CD4-positive, alpha-beta T cell treated with Interleukin-15 for 1 hour (primary cell): Measurements from ENCODE around the gene EEF2K.

ENCODE experiments used
- DNase-seq: peaks from one replicate; pipeline ENCODE4 v3.0.0-alpha.2; 2020

The EEF2K gene

DNA sequence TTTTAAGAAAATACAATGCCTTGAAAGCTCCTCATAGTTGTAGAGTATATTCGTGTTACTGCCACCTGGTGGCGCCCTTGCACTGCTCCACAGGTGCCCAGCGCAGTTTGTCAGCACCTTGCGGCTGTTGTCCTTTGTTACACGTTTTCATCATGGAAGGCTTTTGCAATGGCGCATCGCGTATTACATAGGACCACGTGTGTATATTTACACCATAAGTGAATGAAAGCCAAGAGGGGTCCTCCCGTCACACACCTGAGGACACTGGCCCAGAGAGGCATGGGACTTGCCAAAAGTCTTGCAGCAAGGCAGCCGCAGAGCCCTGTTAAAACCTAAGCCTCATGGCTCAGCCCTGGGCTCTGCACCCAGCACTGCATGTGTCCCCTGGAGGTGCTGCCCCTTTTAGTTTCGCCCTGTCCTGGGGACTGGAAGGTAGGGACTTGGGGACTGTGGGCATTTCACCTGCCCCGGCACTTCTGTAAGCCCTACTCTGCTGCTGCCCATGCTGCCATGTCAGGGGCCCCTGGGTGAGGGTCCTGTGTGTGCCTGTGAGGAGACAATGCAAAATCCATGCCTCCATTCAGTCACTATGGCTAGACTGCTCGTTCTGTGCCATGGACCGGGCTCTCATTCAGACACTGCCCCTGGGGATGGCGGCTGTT lies 115.4 kb downstream of the EEF2K start:
- DNase-seq: peak; percentile 72

DNA sequence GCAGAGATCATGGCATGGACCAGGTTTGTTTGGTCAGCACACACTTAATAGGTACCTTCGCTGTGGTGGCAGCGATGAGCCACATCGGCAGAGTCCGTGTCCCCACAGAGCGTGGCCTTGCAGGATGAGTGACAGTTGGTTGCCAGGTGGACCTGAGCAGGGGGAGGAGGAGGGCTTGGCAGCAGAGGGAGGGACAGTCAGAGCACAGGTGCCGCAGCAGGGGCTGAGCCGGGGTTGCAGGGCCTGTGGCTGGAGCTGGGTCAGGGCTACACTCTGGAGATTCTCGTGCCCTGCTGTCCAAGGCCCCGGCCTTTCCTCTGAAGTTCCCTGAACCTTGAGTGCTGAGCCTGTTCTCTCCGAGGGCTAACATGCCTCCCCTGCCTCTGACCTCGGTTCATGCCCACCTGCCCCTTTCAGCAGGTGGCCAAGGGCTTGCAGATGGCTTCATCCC lies 116.0 kb downstream of the EEF2K start:
- no peak for DNase-seq

DNA sequence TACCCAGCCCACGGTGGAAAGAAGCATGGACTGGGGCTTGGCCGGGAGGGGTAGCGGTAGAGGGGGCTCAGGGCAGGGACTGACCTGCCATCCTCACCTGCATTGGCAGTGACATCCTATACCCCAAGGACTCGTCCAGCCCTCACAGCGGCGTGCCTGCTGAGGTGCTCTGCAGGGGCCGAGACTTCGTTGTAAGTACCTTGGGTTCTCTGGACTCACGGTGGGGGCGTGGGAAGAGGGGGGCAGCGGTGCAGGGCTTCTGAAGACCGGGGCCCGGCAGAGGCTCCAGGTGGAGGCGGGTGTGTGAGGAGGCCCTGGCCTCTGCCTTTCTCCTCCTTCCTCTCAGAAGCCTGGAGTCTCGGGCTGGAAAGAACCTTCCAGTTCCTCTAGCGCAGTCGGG lies 116.7 kb downstream of the EEF2K start:
- DNase-seq: no peak

DNA sequence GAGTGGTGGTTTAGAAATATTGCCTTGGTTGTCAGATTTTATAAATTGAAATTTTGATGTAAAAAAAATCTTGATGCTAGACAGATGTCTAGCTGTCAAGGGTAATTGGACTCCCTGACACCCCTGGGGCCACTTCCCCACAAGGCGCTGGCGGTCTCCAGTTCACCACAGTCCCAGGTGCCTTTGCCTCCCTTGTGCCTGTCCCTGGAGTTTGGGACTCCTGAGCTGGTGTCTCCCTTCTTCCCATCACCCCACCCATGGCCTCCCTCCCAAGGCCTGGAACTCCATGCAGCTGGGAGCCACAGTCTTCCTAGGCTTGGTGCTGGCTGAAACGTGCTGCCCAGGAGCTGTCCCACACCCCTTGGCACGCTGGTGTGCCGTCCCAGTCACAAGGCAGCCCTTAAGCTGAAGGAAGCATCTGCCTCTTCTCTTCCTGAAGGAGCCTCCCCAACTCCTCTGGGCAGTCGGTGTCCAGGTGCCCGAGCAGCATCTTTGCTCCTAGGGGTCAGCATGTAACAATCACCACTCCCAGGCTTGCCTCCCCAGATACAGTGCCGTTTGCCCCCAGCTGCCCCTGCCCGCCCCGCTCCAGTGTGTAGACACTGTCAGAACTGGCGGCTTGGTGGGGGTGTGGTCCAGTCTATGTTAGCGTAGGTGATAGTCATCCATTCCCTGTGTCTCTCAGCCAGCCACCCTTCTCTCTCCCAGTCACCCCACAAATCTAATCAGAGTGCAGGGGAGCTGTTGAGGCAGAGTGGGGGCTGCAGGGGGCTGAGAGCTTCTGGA lies 117.3 kb downstream of the EEF2K start:
- DNase-seq: no peak

DNA sequence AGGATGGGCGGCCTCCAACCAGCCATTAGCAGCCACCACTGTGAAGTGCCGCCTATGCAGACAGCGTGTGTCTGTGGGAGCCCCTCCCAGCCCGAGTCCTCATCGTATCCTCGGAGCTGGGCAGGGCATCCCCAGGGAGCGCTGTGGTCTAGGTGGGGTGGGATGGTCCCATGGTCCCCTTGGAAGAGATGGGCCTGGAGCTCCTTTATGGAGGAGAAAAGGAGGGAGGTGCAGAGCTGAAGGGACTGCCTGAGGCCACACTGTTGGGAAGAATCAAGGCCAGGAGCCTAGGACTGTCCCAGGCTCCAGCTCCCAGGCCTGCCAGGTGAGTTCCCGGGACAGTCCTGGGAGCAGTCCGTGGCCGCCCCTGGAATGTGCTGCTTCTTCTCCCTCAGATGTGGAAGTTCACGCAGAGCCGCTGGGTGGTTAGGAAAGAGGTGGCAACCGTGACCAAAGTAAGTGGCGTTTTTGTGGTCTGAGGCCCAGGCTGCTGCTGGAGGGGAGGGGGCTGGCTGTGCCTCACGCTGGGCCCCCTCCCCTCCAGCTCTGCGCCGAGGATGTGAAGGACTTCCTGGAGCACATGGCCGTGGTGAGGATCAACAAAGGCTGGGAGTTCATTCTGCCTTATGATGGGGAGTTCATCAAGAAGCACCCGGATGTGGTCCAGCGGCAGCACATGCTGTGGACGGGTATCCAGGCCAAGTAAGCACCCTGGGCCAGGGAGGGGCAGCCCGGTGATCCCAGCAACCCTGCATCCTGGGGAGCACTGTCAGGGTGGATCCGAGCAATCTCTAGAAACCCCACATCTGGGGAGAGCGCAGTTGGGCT lies 118.1 kb downstream of the EEF2K start:
- DNase-seq: no peak

DNA sequence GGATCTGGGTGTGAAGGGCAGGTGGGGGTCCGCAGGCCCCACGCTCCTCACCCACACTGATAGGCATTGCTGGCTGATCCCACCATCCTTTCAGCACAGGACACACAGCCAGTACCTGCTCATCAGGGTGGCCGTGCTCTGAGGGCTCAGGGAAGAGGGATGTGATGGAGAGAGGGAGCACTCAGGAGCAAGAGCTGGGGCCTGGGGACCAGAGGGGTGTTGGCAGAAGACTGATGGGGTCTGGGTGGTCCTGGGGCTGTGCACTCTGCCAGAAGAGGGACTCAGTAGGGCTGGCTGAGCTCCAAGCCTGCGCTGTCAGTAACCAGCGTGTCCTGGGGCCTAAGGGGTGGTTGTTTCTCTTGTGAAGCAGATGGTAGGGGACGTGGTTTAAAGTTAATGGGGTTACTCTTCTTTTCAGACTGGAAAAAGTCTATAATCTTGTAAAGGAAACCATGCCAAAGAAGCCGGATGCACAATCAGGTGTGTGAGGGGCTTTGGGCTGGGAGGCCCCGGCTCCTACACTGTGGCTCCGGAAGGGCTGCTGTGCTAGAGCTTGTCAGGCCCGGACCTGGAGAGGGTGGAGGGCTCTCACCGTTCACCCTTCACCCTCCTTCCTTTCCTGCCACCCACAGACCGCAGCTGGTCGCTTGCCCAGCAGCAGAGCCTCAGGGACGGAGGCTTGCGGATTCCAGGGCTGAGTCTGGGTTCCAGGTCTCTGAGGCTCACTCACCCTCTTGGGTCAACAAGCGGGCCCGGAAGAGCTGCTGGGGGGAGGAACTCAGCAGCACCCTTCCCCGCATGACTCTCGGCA lies 118.9 kb downstream of the EEF2K start:
- no peak for DNase-seq

DNA sequence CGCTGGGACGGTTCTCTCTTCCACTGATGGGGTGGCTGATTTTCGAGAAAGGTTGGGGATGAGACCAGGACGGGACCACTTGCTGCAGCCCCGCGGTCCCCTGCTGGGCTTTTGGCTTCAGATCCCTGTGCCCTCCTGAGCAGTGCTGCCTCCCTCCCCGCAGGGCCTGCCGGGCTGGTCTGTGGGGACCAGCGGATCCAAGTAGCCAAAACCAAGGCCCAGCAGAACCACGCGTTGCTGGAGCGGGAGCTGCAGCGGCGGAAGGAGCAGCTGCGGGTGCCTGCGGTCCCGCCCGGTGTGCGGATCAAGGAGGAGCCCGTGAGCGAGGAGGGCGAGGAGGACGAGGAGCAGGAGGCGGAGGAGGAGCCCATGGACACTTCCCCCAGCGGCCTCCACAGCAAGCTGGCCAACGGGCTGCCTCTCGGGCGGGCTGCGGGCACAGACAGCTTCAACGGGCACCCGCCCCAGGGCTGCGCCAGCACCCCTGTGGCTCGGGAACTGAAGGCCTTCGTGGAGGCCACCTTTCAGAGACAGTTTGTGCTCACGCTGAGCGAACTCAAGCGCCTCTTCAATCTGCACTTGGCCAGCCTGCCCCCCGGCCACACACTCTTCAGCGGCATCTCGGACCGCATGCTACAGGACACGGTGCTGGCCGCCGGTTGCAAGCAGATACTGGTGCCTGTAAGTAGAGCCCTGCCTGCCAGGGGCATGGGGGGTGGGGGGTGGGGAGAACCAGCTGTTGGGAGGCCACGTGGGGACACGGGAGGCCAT lies 119.7 kb downstream of the EEF2K start:
- DNase-seq: no peak

DNA sequence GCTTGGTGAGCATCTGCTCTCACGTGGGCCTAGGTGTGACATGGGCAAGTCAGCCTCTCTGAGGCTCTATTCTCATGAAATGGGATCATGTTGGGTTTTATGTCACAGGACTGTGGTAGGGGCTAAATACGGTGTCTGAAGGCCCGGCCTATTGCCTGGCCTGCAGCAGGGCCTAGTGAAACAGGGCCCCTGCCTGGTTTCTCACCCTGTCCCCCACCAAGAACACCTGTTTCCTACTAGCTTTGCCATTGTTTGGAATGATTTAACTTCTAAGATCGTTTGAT lies 120.2 kb downstream of the EEF2K start:
- no peak for DNase-seq

DNA sequence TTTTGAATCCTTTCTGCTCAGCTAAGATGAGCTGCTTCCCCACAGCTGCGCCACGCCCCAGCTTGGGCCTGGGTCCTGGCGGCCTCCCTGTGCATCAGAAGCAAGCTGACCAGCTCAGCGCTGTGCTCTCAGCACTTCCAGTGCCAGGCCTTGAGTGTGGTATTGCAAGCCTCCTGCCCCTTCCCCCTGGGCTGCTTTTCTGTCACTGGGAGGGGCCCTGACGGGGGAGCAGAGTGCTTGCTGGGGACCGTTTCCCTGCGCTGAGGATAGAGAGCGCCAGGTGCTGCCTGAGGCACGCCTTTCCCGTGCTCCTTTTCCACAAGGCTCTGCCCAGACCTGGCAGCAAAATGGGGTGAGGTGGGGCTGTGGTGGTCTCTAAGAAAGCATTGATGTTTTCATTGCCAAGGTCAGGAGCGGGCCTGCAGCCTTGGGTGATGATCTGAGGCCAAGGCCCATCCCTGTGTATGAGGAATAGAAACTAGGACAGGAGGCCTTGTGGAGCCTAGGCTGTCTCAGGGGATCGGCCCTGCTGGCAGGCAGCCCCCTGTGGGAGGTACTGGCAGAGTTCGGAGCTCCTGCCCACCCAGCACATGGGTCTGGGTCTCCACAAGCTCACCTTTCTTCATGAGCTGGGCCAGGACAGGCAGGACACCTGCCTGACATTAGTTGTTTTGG lies 120.8 kb downstream of the EEF2K start:
- no peak for DNase-seq

DNA sequence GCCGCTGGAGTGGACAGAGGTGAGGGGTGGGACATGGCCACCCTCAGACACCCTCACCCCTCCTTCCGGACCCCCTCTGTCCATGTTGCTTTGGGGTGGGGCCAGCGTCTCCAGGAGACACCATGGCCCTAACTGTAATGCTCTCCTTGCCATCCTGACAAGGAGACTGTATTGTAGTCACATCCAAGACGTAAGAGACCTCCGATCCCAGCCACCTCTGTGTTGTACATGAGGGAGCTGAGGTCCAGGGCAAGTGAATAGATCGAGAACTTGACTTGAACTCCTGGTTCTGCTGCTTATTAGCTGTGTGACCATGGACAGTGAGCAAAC lies 121.3 kb downstream of the EEF2K start:
- no peak for DNase-seq

DNA sequence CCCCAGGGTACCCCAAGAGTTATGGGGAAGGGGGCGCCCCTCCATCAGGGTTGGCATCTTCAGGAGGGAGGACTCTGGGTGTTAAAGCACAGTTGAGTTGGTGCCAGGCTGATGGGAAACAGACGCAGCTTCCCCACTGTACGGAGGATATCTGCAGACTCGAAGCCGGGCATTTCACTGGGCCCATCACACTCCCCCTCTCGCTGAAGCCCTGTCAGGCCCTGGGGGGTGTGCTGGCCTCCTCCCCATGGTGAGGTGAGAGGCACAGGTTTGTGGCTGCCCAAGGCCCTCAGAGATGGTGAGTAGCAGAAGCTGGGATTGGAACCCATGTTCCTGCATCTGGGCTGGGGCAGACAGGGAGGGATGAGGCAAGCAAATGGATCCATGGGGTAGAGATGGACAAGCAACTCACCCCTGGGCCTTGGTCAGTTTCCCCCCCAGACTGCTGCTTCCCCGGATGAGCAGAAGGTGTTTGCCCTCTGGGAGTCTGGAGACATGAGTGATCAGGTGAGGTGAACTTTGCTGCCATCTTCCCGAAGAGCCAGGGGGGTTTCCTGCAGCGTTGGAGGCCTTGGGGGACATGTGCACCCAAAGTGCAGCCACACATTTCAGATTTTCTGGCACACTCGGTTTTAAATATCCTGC lies 122.1 kb downstream of the EEF2K start:
- DNase-seq: no peak

DNA sequence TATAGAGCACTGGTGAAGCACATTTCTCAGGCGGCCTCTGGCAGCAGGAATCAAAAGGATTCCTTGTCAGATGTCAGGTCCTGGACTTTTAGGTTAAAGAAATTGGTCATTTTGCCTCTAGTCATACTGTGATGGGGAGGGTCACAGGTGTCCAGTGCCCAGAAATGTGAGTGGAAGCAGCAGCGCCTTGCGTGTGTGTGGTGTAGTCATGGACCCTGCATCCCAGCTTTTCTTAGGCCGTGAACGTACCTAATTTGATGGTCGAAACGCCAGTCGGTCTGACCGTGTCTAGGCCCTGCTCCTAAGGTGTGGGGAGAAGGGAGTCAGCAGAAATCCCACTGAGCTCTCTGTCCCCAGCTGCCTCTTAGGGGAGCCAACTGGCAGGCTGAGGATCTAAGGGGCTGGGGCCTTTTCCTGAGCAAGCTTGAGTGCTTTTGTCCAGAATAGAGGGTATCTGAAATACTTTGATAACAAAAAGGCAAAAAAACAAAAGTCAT lies 123.2 kb downstream of the EEF2K start:
- no peak for DNase-seq

DNA sequence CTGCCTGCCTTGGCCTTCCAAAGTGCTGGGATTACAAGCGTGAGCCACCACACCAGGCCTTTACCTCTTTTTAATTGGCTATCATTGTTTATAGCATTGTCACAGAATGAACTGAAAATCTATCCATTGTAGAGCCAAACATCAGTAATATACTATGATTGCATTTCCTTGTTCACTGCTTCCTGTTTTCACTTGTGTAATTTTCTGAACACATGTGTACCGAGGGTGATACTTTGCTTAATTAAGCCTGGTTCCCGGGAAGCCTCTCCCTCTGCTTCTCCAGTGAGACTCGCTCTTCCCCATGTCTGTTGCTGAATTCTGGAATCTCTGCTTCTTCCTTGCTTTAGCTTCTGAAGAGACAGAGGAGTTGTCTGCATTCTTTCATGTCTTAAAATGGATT lies 124.2 kb downstream of the EEF2K start:
- no peak for DNase-seq

DNA sequence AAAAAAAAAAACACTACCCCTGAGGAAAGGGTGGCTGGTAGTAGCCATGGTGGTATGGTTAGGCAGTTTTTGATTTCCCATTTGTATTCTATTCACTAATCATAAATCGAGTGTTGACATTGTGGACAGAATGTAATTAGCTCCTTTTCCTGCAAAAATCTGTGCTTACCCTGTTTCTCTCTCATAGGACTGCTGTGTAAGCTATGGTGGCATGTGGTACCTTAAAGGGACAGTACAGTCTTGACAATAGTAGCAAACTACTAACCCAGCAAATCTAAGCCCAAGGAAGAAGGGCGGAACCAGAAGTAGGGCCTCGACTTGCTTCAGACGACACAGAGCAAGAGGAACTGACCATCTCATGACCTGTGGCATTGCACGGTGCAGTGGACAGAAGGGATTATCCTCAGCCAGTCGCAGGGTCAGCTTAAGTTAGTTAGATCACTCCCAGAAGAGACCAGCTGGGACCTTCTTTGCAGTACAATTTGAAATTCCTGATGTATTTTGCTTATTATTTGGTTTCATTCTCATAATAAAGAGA lies 127.4 kb downstream of the EEF2K start:
- no peak for DNase-seq

DNA sequence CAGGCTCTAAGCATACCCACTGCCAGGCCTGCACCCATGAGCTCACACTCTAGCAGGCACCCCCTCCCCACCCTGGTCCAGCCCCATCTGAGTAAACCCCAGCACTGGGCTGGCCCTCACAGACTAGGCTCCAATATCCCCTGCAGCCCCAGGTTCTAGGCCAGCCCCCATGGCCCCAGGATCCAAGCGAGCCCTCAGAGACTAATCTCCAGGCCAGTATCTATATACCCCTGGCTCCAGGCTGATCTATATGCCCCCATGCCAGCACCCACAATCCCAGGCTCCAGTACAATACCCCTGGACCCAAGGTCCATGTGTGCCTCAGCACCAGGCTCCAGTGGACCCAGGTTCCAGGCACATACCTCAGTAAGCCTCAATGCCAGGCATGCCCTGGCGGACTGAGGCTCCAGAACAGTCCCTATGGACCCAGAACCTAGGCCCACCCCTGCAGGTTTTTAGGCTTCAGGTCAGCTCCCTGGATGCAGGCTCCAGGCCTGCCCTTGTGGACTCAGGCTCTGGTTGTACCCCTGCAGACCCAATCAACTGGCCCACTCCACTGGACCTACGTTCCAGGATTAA lies 129.7 kb downstream of the EEF2K start:
- no peak for DNase-seq

DNA sequence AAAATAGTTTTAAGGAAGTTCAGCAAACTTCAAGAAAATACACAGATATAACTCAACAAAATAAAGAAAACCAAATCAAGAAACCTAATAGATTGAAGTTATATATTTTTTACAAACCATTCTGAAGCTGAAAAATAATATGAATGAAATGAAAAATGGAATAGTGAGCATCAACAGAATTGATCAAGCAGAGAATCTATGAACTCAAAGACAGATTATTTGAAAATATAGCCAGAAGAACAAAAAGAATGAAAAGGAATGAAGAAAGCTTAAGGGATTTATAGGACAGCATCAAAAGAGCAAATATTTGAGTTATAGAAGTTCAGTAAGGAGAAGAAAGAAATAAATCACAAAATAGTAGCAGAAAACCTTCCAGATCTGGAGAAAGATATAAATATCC lies 130.5 kb downstream of the EEF2K start:
- no peak for DNase-seq

DNA sequence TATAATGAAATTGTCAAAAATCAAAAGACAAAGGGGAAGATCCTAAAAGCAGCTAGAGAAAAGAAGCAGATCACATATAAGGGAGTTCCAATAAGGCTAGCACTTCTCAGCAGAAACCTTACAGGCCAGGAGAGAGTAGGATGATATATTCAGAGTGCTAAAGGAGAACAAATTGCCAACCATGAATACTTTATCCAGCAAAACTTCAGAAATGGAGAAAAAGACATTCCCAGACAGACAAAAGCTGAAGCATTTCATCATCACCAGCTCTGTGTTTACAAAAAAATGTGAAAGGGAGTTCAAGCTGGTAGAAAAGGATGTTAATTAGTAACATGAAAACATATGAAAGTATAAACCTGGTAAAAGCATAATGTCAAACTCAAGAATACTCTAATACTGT lies 131.0 kb downstream of the EEF2K start:
- no peak for DNase-seq

DNA sequence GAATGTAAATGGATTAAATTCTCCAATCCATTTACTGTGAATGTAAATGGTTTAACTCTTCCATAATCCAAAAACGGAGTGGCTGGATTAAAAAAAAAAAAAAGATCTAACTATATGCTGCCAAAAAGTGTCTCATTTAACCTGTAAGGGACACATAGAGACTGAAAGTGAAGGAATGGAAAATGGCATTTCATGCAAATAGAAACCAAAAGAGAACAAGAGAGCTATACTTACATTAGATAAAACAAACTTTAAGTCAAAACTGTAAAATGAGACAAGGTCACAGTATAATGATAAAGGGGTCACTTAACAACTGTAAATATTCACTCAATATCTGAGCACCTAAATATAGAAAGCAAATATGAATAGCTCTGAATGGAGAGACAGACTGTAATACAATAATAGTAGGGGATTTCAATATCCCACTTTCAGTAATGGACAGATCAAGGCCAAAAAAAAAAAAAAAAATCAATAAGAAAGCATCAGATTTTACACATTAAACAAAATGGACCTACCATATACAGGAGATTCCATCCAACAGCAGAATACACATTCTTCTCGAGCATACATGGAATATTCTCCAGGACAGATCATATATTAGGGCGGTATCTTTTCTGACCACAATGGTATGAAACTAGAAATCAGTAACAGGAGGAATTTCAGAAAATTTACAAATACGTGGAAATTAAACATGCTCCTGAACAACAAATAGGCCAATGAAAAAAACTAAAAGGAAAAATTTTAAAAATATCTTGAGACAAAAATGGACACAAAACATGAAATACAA lies 132.0 kb downstream of the EEF2K start:
- no peak for DNase-seq
